Measurements from ENCODE around the gene CDS1. TPM values are rescaled to one million over a fixed set of nuclear protein-coding genes. Genes with fewer than 3 reads are reported as not detected.
"Not testable (repeated sequence)": the region's sequence is repeated elsewhere in the genome, so short reads cannot be mapped to it uniquely, and the experiment has no call there.

CDS1 gene
- total and polyA plus RNA-seq, 4 experiments from 2014 or later, result 0.12 to 0.83 (median 0.49) TPM

DNA sequence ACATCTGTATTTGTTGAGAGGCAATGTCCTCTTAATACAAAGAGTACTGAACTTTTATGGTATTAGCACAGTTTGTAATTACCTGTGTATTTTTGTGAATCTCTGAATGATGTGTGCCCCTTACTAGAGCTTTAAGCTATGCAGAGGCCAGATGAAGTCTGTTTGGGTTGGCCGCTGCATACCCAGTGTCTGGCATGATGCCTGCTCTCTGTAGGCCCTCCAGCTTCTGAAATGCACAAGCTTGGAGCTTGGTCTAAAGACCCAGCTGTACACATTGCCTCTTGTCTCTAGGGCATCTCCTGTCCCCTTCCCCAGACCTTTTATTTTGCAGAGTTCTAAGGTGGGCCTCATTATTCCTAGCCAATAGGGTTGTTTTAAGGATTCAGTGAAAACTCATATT lies 68.6 kb downstream of the CDS1 start:
- Histone ChIP-seq H3K4me1 (ENCODE audit: insufficient read depth, low read length) (no peaks in the 10 kb centered on the region), H3K36me3 (ENCODE audit: insufficient read depth, low read length) (no peaks in the 10 kb centered on the region), H3K9me3 (ENCODE audit: control insufficient read depth in 1 of 2, low read length in 2 of 2) (no peaks in the 10 kb centered on the region), H3K27ac (ENCODE audit: low read depth, low read length) (no peak overlapping the region), H3K27me3 (ENCODE audit: insufficient read depth, low read length) (no peaks in the 10 kb centered on the region), H3K4me3 (ENCODE audit: low read length in 2 of 2) (no peak overlapping the region)
- Mint-ChIP-seq H3K27me3 (peaks cover 0 to 1% of the 10 kb centered on the region in 2 donors), H3K4me3 (peak overlapping the region in 1 of 8 donors; percentile 21), H3K4me1 (no peaks in the 10 kb centered on the region), H3K36me3 (no peaks in the 10 kb centered on the region), H3K9me3 (peaks cover 0 to 6% (median 2%) of the 10 kb centered on the region in 8 donors), H3K27ac (no peak overlapping the region)
- no peak for DNase-seq
- ChIA-PET POLR2A (ENCODE audit: partially characterized antibody) (no interaction called here), CTCF (ENCODE audit: partially characterized antibody) (no interaction called here)
- intact Hi-C loops (cut with micrococcal nuclease), result no loop called here

- Mint-ChIP-seq H3K27ac (no peak overlapping the region), H3K36me3 (no peaks in the 10 kb centered on the region), H3K4me1 (no peaks in the 10 kb centered on the region), H3K27me3 (peaks cover 0 to 1% of the 10 kb centered on the region in 2 donors), H3K9me3 (peaks cover 0 to 9% (median 3%) of the 10 kb centered on the region in 8 donors), H3K4me3 (no peak overlapping the region)
- CTCF ChIA-PET (ENCODE audit: partially characterized antibody), result no interaction called here
- Histone ChIP-seq H3K9me3 (ENCODE audit: control insufficient read depth in 1 of 2, low read length in 2 of 2) (no peaks in the 10 kb centered on the region), H3K27ac (ENCODE audit: low read depth, low read length) (no peak overlapping the region), H3K36me3 (ENCODE audit: insufficient read depth, low read length) (no peaks in the 10 kb centered on the region), H3K4me1 (ENCODE audit: insufficient read depth, low read length) (no peaks in the 10 kb centered on the region), H3K27me3 (ENCODE audit: insufficient read depth, low read length) (no peaks in the 10 kb centered on the region), H3K4me3 (ENCODE audit: low read length in 2 of 2) (no peak overlapping the region)
- no peak for DNase-seq
- POLR2A ChIA-PET (ENCODE audit: partially characterized antibody), result no interaction called here
- intact Hi-C loops (cut with micrococcal nuclease), result no loop called here
Observed at GRCh38 chr4:84652478-84652877, 69.6 kb downstream of the CDS1 start.

DNA sequence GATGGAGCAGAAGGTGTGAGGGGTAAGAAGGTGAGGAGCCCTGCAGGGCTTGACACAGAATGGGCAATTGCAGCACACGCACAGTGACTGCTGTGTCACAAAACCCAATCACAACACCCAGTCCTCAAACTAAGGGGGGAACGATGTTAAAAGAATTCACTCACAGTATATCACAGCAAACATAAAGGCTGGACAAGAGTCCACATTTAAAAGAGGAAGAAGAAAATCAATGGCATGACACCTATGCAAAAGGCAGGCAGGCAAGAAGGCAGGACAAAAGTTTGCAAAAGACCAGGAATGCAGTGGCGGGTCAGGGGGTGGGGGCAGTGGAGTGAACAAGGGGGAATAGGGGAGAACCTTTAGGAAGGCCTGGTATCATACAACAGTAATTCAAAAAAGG lies 77.7 kb downstream of the CDS1 start:
- CTCF ChIA-PET (ENCODE audit: partially characterized antibody), result no interaction called here
- H3K36me3 Mint-ChIP-seq, result no peaks in the 10 kb centered on the region

GRCh38 chr4:84661191-84661939 lies 78.4 kb downstream of the CDS1 start:
- no peak for DNase-seq
- H3K4me3 Mint-ChIP-seq, result no peak overlapping the region
- H3K27me3 Mint-ChIP-seq, result peaks cover 3% of the 10 kb centered on the region in 2 donors
- Histone ChIP-seq H3K4me3 (ENCODE audit: low read length in 2 of 2) (no peak overlapping the region), H3K4me1 (ENCODE audit: insufficient read depth, low read length) (no peaks in the 10 kb centered on the region), H3K36me3 (ENCODE audit: insufficient read depth, low read length) (no peaks in the 10 kb centered on the region), H3K27ac (ENCODE audit: low read depth, low read length) (no peak overlapping the region), H3K27me3 (ENCODE audit: insufficient read depth, low read length) (no peaks in the 10 kb centered on the region), H3K9me3 (ENCODE audit: control insufficient read depth in 1 of 2, low read length in 2 of 2) (no peaks in the 10 kb centered on the region)
- no peak overlapping the region for H3K27ac Mint-ChIP-seq
- no peaks in the 10 kb centered on the region for H3K36me3 Mint-ChIP-seq
- H3K4me1 Mint-ChIP-seq, result no peaks in the 10 kb centered on the region
- peaks cover 0 to 9% (median 3%) of the 10 kb centered on the region in 8 donors for H3K9me3 Mint-ChIP-seq
- intact Hi-C loops (cut with micrococcal nuclease), result no loop called here
- ChIA-PET CTCF (ENCODE audit: partially characterized antibody) (no interaction called here), POLR2A (ENCODE audit: partially characterized antibody) (no interaction called here)

More for the DNA sequence above, 77.7 kb downstream of the CDS1 start:
- intact Hi-C loops (cut with micrococcal nuclease), result no loop called here
- POLR2A ChIA-PET (ENCODE audit: partially characterized antibody), result no interaction called here
- Mint-ChIP-seq H3K4me1 (no peaks in the 10 kb centered on the region), H3K27ac (no peak overlapping the region), H3K9me3 (peaks cover 2 to 13% (median 3%) of the 10 kb centered on the region in 8 donors), H3K27me3 (peaks cover 1 to 3% of the 10 kb centered on the region in 2 donors), H3K4me3 (no peak overlapping the region)
- no peak for DNase-seq
- no peaks in the 10 kb centered on the region for H3K27me3 ChIP-seq (ENCODE audit: insufficient read depth, low read length)
- H3K4me3 ChIP-seq (ENCODE audit: low read length in 2 of 2), result no peak overlapping the region
- no peaks in the 10 kb centered on the region for H3K9me3 ChIP-seq (ENCODE audit: control insufficient read depth in 1 of 2, low read length in 2 of 2)
- no peak overlapping the region for H3K27ac ChIP-seq (ENCODE audit: low read depth, low read length)
- H3K4me1 ChIP-seq (ENCODE audit: insufficient read depth, low read length), result no peaks in the 10 kb centered on the region
- no peaks in the 10 kb centered on the region for H3K36me3 ChIP-seq (ENCODE audit: insufficient read depth, low read length)

GRCh38 chr4:84664767-84665166 lies 81.8 kb downstream of the CDS1 start:
- H3K36me3 ChIP-seq (ENCODE audit: insufficient read depth, low read length); H3K4me1 Mint-ChIP-seq; CTCF ChIA-PET (ENCODE audit: partially characterized antibody); H3K36me3 Mint-ChIP-seq; DNase-seq; POLR2A ChIA-PET (ENCODE audit: partially characterized antibody); H3K9me3 Mint-ChIP-seq; H3K4me3 Mint-ChIP-seq; H3K9me3 ChIP-seq (ENCODE audit: control insufficient read depth in 1 of 2, low read length in 2 of 2); H3K27me3 Mint-ChIP-seq; H3K27me3 ChIP-seq (ENCODE audit: insufficient read depth, low read length); H3K4me1 ChIP-seq (ENCODE audit: insufficient read depth, low read length); H3K27ac Mint-ChIP-seq; H3K4me3 ChIP-seq (ENCODE audit: low read length in 2 of 2); H3K27ac ChIP-seq (ENCODE audit: low read depth, low read length); intact Hi-C loops (cut with micrococcal nuclease): not testable (repeated sequence)

DNA sequence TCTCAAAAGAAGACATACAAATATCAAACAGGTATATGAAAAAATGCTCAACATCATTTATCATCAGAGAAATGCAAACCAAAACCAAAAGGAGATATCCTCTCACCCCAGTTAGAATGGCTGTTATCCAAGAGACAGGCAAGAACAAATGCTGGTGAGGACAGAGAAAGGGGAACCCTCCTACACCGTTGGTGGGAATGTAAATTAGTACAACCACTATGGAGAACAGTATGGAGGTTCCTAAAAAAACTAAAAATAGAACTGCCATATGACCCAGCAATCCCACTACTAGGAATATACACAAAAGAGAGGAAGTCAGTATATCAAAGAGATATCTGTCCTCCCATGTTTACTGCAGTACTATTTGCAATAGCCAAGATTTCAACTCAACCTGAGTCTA lies 83.5 kb downstream of the CDS1 start:
- ChIA-PET CTCF (ENCODE audit: partially characterized antibody) (no interaction called here), POLR2A (ENCODE audit: partially characterized antibody) (no interaction called here)
- Mint-ChIP-seq H3K4me1 (no peaks in the 10 kb centered on the region), H3K27ac (no peak overlapping the region), H3K4me3 (no peak overlapping the region), H3K36me3 (no peaks in the 10 kb centered on the region), H3K9me3 (no peaks in the 10 kb centered on the region), H3K27me3 (peaks cover 3 to 5% of the 10 kb centered on the region in 2 donors)
- intact Hi-C loops (cut with micrococcal nuclease), result no loop called here
- no peak for DNase-seq
- H3K27ac ChIP-seq (ENCODE audit: low read depth, low read length), result no peak overlapping the region
- H3K4me3 ChIP-seq (ENCODE audit: low read length in 2 of 2), result no peak overlapping the region
- no peaks in the 10 kb centered on the region for H3K4me1 ChIP-seq (ENCODE audit: insufficient read depth, low read length)
- no peaks in the 10 kb centered on the region for H3K27me3 ChIP-seq (ENCODE audit: insufficient read depth, low read length)
- no peaks in the 10 kb centered on the region for H3K36me3 ChIP-seq (ENCODE audit: insufficient read depth, low read length)
- no peaks in the 10 kb centered on the region for H3K9me3 ChIP-seq (ENCODE audit: control insufficient read depth in 1 of 2, low read length in 2 of 2)

DNA sequence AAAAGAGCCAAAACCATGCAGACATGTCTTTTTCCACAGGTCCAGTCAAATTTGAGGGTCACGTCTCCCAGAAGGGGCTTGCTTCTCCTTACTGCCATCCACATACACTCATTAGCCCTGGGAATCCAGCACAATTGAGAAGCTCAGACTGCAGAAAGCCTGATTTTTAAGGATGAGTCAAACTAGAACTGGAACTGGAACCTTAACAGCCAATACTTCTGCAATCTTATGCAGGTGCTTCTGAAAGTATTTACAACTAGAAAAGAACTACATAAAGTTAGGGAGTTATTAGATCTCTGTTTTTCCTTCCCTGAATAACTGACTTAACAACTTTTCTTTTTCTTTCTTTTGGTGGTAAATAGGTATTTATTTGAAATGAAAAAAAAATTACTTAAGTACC lies 86.3 kb downstream of the CDS1 start:
- H3K4me1 ChIP-seq (ENCODE audit: insufficient read depth, low read length), result no peaks in the 10 kb centered on the region
- no peaks in the 10 kb centered on the region for H3K9me3 ChIP-seq (ENCODE audit: control insufficient read depth in 1 of 2, low read length in 2 of 2)
- H3K27me3 ChIP-seq (ENCODE audit: insufficient read depth, low read length), result no peaks in the 10 kb centered on the region
- Mint-ChIP-seq H3K9me3 (no peaks in the 10 kb centered on the region), H3K4me1 (no peaks in the 10 kb centered on the region), H3K27ac (no peak overlapping the region), H3K4me3 (no peak overlapping the region), H3K36me3 (no peaks in the 10 kb centered on the region), H3K27me3 (peaks cover 3 to 5% of the 10 kb centered on the region in 2 donors)
- no peak overlapping the region for H3K27ac ChIP-seq (ENCODE audit: low read depth, low read length)
- intact Hi-C loops (cut with micrococcal nuclease), result no loop called here
- CTCF ChIA-PET (ENCODE audit: partially characterized antibody), result no interaction called here
- H3K36me3 ChIP-seq (ENCODE audit: insufficient read depth, low read length), result no peaks in the 10 kb centered on the region
- POLR2A ChIA-PET (ENCODE audit: partially characterized antibody), result no interaction called here
- H3K4me3 ChIP-seq (ENCODE audit: low read length in 2 of 2), result no peak overlapping the region
- no peak for DNase-seq

DNA sequence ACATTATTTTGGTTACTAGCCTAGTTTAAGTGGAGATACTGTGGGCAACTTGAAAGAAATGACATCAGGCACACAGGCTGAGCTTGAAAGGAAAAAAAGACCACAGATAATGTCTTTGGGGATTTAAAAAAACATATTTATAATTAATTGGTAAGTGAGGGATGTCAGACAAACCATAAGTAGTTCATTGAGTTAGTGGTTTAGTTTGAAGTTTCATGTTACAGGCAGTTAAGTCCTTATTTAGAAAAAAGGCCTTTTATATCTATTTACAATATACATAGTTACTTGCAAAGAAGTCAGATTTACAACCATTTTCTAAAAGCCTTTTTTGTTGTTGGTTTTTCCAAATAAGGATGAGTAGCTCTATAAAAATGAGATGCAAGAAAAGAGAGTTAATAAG lies 89.2 kb downstream of the CDS1 start:
- Mint-ChIP-seq H3K4me1 (no peaks in the 10 kb centered on the region), H3K27ac (no peak overlapping the region), H3K4me3 (no peak overlapping the region), H3K27me3 (peaks cover 0 to 2% of the 10 kb centered on the region in 2 donors), H3K36me3 (no peaks in the 10 kb centered on the region), H3K9me3 (no peaks in the 10 kb centered on the region)
- Histone ChIP-seq H3K9me3 (ENCODE audit: control insufficient read depth in 1 of 2, low read length in 2 of 2) (no peaks in the 10 kb centered on the region), H3K27ac (ENCODE audit: low read depth, low read length) (no peak overlapping the region), H3K4me1 (ENCODE audit: insufficient read depth, low read length) (no peaks in the 10 kb centered on the region), H3K36me3 (ENCODE audit: insufficient read depth, low read length) (no peaks in the 10 kb centered on the region), H3K27me3 (ENCODE audit: insufficient read depth, low read length) (no peaks in the 10 kb centered on the region), H3K4me3 (ENCODE audit: low read length in 2 of 2) (no peak overlapping the region)
- POLR2A ChIA-PET (ENCODE audit: partially characterized antibody), result no interaction called here
- CTCF ChIA-PET (ENCODE audit: partially characterized antibody), result no interaction called here
- intact Hi-C loops (cut with micrococcal nuclease), result no loop called here
- DNase-seq, result no peak
